Kidney epithelial cell (primary cell): Measurements from ENCODE around the gene CFL1. TPM values are rescaled to one million over a fixed set of nuclear protein-coding genes. Genes with fewer than 3 reads are reported as not detected.
A peak's percentile ranks its signal among the peaks of the same experiment; 100 is the strongest.
"Not testable (repeated sequence)": the region's sequence is repeated elsewhere in the genome, so short reads cannot be mapped to it uniquely, and the experiment has no call there.

Experiments used
- DNase-seq: peaks from one replicate; pipeline ENCODE4 v3.0.0-alpha.2; 2010; ENCODE audit warnings: low read depth
- H3K27me3 ChIP-seq: 2 replicates; pipeline ENCODE4 v1.6.0; 2011; ENCODE audit warnings: low read length; ENCODE audit not compliant: control insufficient read depth, insufficient read depth
- H3K36me3 ChIP-seq: 2 replicates; pipeline ENCODE4 v1.5.1; 2011; ENCODE audit warnings: low read length; ENCODE audit not compliant: control insufficient read depth, insufficient read depth
- H3K4me3 ChIP-seq: 2 replicates; pipeline ENCODE4 v1.5.1; 2011; ENCODE audit warnings: low read depth, mild to moderate bottlenecking, control low read depth, low read length
- CTCF ChIP-seq: IDR thresholded peaks from 2 replicates; pipeline ENCODE4 v1.5.1; 2011; ENCODE audit warnings: mild to moderate bottlenecking, moderate library complexity, low read length, control low read depth, inconsistent platforms; ENCODE audit not compliant: insufficient read depth, poor library complexity, severe bottlenecking
- total RNA-seq: library from RNA; depleted of rRNA; stranded (reverse); fragments of >200 nt; gene quantifications from 2 replicates; pipeline ENCODE4 v1.2.3, GENCODE V29; 2015

CFL1 gene
- total RNA-seq, 1 donor from 2014 or later: 1,640 TPM

- Histone ChIP-seq H3K27me3 (no peaks in the 10 kb centered on the region), H3K4me3 (no peak overlapping the region), H3K36me3 (no peaks in the 10 kb centered on the region)
- no peak for TF ChIP-seq CTCF
- DNase-seq: no peak
Measured at GRCh38 chr11:65894034-65894591, 36.1 kb upstream of the CFL1 start.

- Histone ChIP-seq H3K36me3 (no peaks in the 10 kb centered on the region), H3K27me3 (no peaks in the 10 kb centered on the region), H3K4me3 (no peak overlapping the region)
- no peak for TF ChIP-seq CTCF
- DNase-seq: no peak
Measured at GRCh38 chr11:65892661-65893317, 34.8 kb upstream of the CFL1 start.

GRCh38 chr11:65892137-65892540, 34.2 kb upstream of the CFL1 start:
- not testable (repeated sequence) for H3K36me3 ChIP-seq, DNase-seq, H3K27me3 ChIP-seq
- H3K4me3 ChIP-seq: peak overlapping the region; percentile 61

- peak overlapping the region; percentile 61 for H3K4me3 ChIP-seq
- no peaks in the 10 kb centered on the region for H3K27me3 ChIP-seq
- no peak for DNase-seq
- peak; percentile 23 for TF ChIP-seq CTCF
- H3K36me3 ChIP-seq: no peaks in the 10 kb centered on the region
Measured at GRCh38 chr11:65891219-65892136, 33.5 kb upstream of the CFL1 start.

- Histone ChIP-seq H3K36me3 (peaks cover under 1% of the 10 kb centered on the region), H3K4me3 (peak within 1 kb of the TSS; percentile 61), H3K27me3 (no peaks in the 10 kb centered on the region)
- DNase-seq: no peak
- peak; percentile 11 for TF ChIP-seq CTCF
Measured at GRCh38 chr11:65890324-65891218, 32.6 kb upstream of the CFL1 start, which contains the start of gene CCDC85B. Gene CCDC85B (plus strand): TSS chr11:65890673. CDS start chr11:65890784, 111 bp downstream.
